Smooth muscle cell of the umbilical artery (primary cell): ENCODE measurements around the gene CCL8. TPM values are rescaled to one million over a fixed set of nuclear protein-coding genes. Genes with fewer than 3 reads are reported as not detected.

Experiments used
- total RNA-seq: library from RNA; depleted of rRNA; stranded (reverse); fragments of >200 nt; gene quantifications from 2 replicates; pipeline ENCODE4 v1.2.3, GENCODE V29; 2014

CCL8 gene
- 0.89 TPM in 1 of 2 replicates, not detected in the other for total RNA-seq

DNA sequence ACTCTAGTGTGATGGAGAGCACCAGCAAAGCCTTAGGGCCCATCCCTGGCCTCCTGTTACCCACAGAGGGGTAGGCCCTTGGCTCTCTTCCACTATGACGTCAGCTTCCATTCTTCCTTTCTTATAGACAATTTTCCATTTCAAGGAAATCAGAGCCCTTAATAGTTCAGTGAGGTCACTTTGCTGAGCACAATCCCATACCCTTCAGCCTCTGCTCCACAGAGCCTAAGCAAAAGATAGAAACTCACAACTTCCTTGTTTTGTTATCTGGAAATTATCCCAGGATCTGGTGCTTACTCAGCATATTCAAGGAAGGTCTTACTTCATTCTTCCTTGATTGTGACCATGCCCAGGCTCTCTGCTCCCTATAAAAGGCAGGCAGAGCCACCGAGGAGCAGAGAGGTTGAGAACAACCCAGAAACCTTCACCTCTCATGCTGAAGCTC, at the start of gene CCL8:
CCL8 (plus strand) TSS at position 397 of the 445 bp plus-strand sequence. CDS start 67 bp downstream, outside the sequence.

DNA sequence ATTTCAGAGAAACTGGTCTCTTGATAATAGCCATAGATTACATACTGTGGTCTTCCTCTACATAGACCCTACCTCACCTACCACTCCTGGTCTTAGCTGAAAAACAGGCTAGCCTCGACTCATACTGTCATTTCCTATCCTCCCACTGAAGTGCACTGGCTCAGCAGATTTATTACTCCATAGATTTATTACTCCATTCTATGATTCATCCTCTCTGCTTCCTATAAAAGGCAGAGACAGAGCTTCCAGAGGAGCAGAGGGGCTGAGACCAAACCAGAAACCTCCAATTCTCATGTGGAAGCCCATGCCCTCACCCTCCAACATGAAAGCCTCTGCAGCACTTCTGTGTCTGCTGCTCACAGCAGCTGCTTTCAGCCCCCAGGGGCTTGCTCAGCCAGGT, 49.3 kb upstream of the CCL8 start, which contains the start of gene CCL7:
CCL7 (plus strand) TSS at position 253 of the 400 bp plus-strand sequence; CDS start at position 323, 70 bp downstream.

GRCh38 chr17:34285286-34285792, 33.9 kb upstream of the CCL8 start, which contains the start of gene CCL11:
TSS of gene CCL11 (plus strand) at chr17:34285742. CDS start at chr17:34285809, 67 bp downstream.

GRCh38 chr17:34356194-34356593, 37.0 kb downstream of the CCL8 start, which contains the start of gene CCL13:
TSS of gene CCL13 (plus strand) at chr17:34356480. CDS start at chr17:34356527, 47 bp downstream.

DNA sequence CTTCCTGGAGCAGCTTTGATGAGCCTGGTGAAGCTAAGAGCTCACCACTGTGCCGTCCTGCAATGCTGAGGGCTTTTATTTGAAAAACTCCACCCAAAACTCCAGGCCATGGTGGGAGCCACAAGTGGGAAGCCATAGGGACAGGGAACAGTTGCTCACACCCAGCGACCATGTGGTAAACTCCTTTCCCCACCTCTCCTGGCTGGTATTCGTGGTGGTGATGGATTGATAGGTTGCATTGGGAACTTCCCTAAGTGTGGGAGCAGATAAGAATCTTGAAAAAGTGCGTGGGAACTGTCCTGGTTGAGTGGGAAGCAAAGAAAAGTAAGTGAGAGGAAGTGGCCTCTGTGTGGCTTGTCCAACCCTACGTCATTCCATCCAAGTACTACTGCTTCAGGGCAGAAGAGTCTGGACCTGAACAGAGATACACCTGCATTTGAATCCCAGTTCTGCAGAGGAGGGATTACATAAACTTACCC, 44.0 kb downstream of the CCL8 start, which contains the start of gene CCL1:
CCL1 (minus strand) TSS at position 51 of the 479 bp plus-strand sequence. CDS start 72 bp downstream, outside the sequence.

Other genes starting within 250 kb of the CCL8 start
- 149 and 224 TPM in 2 replicates for gene CCL2, start 64.2 kb upstream of the CCL8 start, total RNA-seq
- gene CCL7, start 49.2 kb upstream of the CCL8 start, total RNA-seq: 2.5 and 4.8 TPM in 2 replicates
- gene CCL11, start 33.7 kb upstream of the CCL8 start, total RNA-seq: not detected in 2 replicates
- gene CCL13, start 37.0 kb downstream of the CCL8 start, total RNA-seq: 0.59 TPM in 1 of 2 replicates, not detected in the other
- not detected in 2 replicates for gene CCL1, start 43.8 kb downstream of the CCL8 start, total RNA-seq